ENCODE data around the gene UPB1.
"Not testable (repeated sequence)": the region's sequence is repeated elsewhere in the genome, so short reads cannot be mapped to it uniquely, and the experiment has no call there.

Gene UPB1

DNA sequence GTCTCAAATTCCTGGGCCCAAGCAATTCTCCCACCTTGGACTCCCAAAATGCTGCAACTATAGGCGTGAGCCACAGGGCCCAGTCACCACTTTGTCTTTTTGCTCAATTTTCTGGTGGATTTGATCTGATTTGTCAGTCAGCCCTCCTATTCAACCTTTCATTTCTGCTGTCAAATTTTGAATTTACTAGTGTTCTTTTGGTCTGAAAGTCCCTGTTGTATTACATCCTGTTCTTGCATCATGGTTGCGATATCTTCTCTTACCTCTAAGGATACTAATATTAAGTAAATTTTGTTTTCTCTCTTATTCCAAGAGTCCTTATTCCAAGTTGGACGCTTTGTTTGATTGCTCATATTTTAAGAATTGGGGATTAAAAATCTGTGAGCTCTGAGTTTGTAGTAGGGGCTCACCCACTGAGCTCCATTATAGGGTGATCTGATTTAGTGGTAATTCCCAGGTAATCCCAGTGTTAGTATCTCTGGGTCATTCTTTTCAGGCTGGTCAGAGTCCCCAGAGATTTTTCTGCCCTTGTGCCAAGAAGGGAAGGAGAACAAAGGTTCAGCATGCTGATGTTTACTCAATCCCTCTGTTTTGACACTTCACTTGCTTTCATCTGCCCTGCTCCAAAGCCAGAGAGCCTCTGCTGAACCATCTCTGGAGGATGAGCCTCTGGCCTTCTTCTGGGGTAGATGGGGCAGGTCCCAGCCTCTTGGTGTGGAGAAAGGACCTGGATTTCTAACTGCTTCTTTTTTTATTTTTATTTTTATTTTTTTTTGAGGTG, 10.0 kb downstream of the UPB1 start:
- DNase-seq (ENCODE audit: low spot score): no peak

GRCh38 chr22:24506802-24507438, 11.8 kb downstream of the UPB1 start:
- no peak for DNase-seq (ENCODE audit: low spot score)

DNA sequence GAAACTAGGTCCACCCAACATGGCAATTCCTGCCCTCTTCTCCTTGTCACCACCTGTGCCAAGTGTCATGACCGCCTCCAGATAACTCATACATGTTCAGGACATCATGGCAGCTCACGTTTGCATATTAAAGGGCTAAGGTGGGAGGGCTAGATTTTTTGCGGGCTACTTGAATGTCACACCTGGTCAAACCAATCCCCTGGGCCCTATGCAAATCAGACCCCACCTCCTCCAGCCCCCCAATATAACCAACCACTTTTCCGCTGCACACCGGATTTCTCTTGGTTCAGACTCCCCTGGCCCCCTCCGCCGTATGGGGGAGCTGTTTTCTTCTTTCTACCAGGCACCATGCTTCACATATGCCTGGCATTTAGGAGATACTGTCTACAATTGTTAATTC, 12.6 kb downstream of the UPB1 start:
- DNase-seq (ENCODE audit: low spot score): no peak

GRCh38 chr22:24510637-24511625, 15.8 kb downstream of the UPB1 start:
- DNase-seq (ENCODE audit: low spot score): peak; percentile 47

DNA sequence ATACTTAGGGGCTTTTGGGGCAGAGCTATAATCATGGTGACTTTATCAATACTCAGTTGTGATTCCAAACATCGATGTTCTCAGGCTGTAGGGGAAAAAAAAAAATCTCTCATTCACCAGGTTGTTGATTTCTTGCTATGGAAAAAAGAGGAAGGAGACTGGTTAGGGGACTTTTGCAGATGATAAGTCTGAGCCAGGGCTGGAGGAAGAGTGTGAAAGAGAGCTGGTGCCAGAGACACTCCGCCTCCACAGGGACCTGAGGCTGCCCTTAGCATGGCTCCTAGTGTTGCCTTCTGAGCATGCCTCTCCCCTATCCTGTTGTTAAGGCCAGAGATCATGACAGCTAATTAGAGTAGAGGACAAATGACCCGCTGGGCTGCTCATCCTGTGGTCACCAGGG, 16.9 kb downstream of the UPB1 start:
- DNase-seq (ENCODE audit: low spot score): no peak

DNA sequence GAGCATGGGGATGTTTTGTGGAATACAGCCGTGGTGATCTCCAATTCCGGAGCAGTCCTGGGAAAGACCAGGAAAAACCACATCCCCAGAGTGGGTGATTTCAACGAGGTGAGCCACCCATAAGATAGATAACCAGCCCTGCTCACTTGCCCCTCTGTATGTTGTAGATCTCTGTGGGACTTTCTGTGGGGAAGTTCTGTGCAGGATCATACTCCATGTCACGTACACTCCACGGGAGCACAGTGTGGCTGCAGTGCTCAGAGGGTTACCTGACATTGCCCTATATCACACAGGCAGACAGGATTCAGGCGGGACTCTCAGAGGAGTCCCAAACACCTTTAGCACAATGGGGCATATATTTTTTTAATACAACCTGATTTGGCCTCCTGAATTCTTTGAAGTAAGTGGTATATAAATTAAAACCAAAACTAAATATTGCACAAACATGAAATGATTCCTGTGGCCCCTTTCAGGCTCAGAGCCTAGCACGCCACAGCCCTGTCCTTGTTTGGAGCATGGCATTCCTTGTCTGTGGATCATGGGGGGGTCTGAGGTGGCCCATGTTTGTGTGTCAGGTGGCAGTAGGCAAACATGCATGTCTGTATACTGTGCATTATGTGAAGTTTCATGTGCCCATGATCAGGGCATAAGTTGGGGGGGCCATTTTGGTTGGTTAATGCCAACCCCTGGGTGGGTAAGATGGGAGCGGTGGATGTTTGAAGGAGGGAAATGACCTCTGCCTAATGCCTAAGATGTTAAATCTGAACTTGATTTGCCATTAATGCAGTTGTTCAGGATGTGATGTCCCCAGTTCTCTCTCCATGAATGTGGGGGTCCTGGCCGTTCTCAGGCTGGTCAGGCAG, 18.5 kb downstream of the UPB1 start:
- DNase-seq (ENCODE audit: low spot score): no peak

DNA sequence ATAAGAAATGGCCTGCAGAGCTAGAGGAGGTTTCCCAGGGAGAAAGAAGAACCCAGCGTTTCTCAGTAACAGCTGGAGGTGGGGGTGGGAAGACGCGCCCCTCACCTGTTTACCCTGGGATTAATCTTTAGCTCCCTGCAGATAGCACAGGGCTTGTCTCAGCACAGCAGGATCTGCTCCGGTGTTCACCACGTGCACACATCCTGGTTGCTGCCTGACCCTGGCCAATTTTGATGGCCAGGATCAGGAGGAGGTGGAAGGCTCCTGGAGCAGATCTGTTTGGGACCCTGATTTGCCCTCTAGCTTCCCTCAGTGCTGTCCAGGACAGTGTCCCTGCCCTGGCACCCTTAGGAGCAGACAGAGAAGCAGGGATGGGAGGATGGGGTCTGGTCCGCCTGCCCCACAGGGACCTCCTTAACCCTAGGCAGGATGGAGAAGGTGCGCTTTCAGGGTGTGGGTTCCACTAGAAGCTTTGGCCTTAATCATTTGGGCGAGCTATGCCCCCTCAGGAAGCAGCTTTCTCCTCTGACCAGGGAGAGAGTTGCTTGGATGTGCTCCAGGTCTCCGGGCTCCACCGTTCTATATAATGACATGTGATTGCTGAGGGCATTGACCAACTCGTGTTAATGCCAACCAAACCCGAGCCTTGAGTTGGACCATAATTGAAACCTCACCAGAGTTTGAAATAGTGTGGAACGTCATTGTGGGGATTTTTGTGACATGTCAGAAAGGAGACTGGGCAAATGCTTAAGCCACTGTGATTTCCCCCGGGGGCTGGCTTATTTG, 19.3 kb downstream of the UPB1 start:
- DNase-seq (ENCODE audit: low spot score): peak; percentile 69

- DNase-seq (ENCODE audit: low spot score): no peak
Observed at GRCh38 chr22:24515027-24515338, 19.9 kb downstream of the UPB1 start.

DNA sequence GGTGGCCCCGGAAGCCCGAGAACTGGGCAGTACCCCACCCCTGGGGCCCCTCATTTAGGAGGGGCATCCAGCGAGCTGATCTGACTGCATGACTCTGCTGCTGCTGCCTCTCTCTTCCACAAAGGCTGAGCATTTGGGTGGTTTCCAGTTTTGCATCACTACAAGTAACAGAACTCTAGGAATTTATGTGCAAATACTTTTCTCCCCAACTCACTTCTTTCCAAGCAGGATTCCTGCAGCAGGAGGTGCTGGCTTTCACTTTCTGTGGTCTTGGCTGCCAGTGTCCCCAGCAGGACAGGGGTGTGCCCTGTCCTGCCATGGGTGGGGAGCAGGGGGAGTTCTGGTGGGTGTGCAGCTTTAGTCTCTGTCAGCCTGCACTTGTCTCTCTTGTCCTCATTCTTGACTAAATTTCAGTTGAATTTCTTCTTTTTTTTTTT, 21.2 kb downstream of the UPB1 start:
- no peak for DNase-seq (ENCODE audit: low spot score)

DNA sequence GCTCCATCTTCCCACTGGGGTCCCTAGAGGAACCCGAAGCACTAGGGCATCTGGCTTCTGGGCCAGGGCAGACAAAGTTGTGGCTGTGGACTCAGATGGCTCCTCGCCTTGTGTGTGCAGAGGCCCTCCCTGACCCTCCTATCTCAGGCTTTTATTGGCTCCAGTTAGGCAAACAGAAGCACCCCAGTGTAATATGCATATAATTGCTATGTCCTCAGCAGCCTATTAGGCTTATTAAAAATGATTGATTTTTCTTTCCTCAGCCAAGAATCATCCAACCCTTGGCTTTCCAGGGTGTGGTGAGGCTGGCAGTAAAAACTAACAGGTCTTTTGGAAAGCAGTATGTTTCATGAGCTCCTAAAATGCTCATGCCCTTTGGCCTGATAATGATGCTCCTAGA, 22.3 kb downstream of the UPB1 start:
- no peak for DNase-seq (ENCODE audit: low spot score)

DNA sequence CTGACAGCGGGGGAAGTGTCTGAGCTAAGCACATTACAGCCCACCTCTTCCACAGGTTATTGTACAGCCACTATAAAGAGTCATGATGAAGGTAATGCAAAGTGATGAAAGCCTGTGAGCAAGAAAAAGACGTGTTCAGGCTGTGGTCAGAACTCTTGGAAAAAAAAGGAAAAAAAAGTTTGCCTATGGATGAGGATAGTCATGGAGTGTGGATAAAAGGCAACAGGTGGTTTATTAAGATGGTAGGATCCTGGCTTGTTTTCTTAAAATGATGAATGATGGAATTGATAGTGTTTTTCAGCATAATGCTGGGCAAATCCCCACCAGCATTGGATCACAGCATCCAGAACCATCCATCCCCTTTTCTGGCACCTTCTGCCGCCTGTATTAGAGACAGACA, 23.1 kb downstream of the UPB1 start:
- DNase-seq (ENCODE audit: low spot score): no peak

- no peak for DNase-seq (ENCODE audit: low spot score)
Observed at GRCh38 chr22:24518771-24519485, 23.8 kb downstream of the UPB1 start.

GRCh38 chr22:24519496-24519895, 24.4 kb downstream of the UPB1 start:
- no peak for DNase-seq (ENCODE audit: low spot score)

DNA sequence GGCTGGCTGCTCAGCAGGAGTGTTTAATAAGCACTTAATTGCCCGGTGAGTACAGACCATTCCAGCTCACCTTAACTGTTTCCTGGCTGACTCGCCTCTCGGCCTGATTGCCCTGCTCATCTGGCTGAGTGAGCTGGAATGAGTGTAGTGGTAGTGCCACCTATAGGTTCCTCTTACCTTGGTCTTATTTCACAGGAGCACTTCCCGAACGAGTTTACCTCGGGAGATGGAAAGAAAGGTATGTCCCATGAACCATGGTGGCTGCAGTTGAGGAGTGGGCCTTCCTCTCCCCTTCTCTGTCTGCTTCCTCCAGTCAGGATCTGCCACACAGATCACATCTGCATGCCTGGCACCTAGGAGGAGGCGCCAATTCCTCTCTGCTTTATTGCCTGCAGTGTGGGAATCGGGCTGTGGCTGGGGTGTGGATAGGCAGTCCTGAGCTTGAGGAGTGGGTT, 26.7 kb downstream of the UPB1 start:
- peak; percentile 70 for DNase-seq (ENCODE audit: low spot score)

DNA sequence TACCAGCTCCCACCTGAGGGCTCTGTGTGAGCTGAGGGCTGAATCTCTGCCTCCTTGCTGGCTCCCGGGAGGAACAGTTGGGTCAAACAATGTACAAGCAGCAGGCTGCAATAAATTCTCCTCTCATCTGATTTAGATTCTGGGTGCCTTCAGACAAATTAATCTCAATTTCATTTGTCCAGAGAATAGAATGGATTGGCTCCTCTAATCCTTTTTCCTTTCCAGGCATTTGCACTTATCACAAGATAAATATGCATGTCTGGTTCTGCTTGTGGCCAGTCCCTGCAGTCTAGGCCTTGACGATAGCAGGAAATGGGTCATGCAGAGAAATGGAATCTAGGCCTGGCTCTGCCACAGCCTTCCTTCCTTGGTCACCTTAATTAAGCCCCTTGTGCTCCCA, 28.7 kb downstream of the UPB1 start:
- no peak for DNase-seq (ENCODE audit: low spot score)

DNA sequence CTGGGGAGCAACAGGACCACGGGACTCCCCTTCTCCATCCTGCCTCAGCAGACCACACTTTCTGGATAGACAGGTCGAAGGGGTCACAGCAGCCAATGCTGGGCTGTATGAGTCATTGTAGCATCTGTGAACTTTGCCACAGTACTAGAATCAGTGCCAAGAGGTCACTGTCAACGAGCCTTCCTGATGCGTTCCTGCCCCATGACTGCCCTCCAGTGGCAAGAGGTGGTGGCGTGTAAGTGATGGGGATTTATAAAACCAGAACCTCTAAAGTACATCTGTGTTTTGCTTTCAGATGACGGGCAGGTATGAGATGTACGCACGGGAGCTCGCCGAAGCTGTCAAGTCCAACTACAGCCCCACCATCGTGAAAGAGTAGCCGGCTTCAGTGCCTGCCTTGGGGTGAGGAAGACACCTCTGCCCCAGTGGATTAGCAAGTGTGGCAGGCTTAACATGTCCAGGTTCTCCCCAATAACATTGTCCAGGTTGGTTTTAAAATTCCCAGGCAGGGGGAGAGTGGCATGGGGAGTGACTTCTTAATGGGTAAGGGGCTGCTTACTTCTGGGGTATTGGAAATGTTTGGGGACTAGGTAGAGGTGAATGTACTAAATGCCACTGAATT, 30.4 kb downstream of the UPB1 start:
- peak; percentile 81 for DNase-seq (ENCODE audit: low spot score)

- no peak for DNase-seq (ENCODE audit: low spot score)
Observed at GRCh38 chr22:24526191-24526590, 31.1 kb downstream of the UPB1 start.

- no peak for DNase-seq (ENCODE audit: low spot score)
Observed at GRCh38 chr22:24529898-24530297, 34.8 kb downstream of the UPB1 start.

GRCh38 chr22:24530968-24531367, 35.8 kb downstream of the UPB1 start:
- not testable (repeated sequence) for DNase-seq (ENCODE audit: low spot score)

DNA sequence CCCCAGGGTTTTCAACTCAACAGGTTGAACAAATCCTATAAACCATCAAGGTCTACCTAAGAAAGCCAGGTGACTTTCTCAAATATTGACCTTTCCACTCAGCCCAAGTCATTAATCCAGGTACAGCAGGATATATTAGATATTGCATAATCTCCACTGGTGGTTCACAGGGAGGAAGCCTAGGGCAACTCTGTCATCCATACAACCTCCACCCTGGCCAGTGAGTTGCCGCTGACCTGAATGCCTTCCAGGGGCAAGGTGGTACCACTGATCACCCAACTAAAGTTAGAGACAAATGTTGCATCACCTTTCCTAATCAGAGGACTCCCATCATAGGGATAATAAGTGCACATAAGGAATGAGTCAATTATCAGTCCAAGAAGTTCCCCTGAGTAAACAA, 36.9 kb downstream of the UPB1 start:
- no peak for DNase-seq (ENCODE audit: low spot score)
